Measurements from ENCODE around the gene SETD1A. TPM values are rescaled to one million over a fixed set of nuclear protein-coding genes. Genes with fewer than 3 reads are reported as not detected.

Gene SETD1A
- total RNA-seq, 1 donor from 2014 or later, result 3.2 TPM

- Histone ChIP-seq H3K4me2 (peak within 1 kb of the TSS; percentile 75), H3K36me3 (no peaks in the 10 kb centered on the region), H3K4me1 (no peaks in the 10 kb centered on the region), H3K27me3 (no peaks in the 10 kb centered on the region), H3K9me3 (ENCODE audit: low read depth) (no peaks in the 10 kb centered on the region), H3K4me3 (peak within 1 kb of the TSS; percentile 33), H3K79me2 (ENCODE audit: low read depth) (no peaks in the 10 kb centered on the region), H3K27ac (no peak within 1 kb of the TSS), H3K9ac (no peak within 1 kb of the TSS), H3F3A (ENCODE audit: low read depth) (peaks cover 10% of the 10 kb centered on the region), H2AFZ (replicated peaks) (no peak within 1 kb of the TSS), H4K20me1 (ENCODE audit: low read depth) (peaks cover 4% of the 10 kb centered on the region)
- peak within 1 kb of the TSS; percentile 35 for H3K4me3 Mint-ChIP-seq
- TF ChIP-seq EZH2 (IDR thresholded peaks at IDR 0.05) (no peak), EZH2phosphoT487 (IDR thresholded peaks at IDR 0.05) (no peak), CTCF (IDR thresholded peaks at IDR 0.05) (peak; percentile 85)
- no peaks in the 10 kb centered on the region for H3K4me1 Mint-ChIP-seq
- H3K9me3 Mint-ChIP-seq, result no peaks in the 10 kb centered on the region
- peaks cover 10% of the 10 kb centered on the region for H3K36me3 Mint-ChIP-seq
- peak; percentile 90 for DNase-seq (ENCODE audit: low spot score)
- H3K27ac Mint-ChIP-seq, result peak within 1 kb of the TSS; percentile 63
- peaks cover 11% of the 10 kb centered on the region for H3K27me3 Mint-ChIP-seq (ENCODE audit: insufficient read depth, low read depth)
Measured at GRCh38 chr16:30984669-30985400, 27.3 kb downstream of the SETD1A start, which contains the start of gene HSD3B7. Gene HSD3B7, plus strand, starts transcription at chr16:30985207. Its CDS starts 452 bp downstream, at chr16:30985659.

- peak overlapping the region; percentile 63 for H3K27ac Mint-ChIP-seq
- H3K4me1 Mint-ChIP-seq, result no peaks in the 10 kb centered on the region
- Histone ChIP-seq H3K4me1 (no peaks in the 10 kb centered on the region), H3K4me3 (peak overlapping the region; percentile 33), H3K36me3 (no peaks in the 10 kb centered on the region), H4K20me1 (ENCODE audit: low read depth) (peaks cover 4% of the 10 kb centered on the region), H3F3A (ENCODE audit: low read depth) (peaks cover 10% of the 10 kb centered on the region), H2AFZ (replicated peaks) (no peak overlapping the region), H3K4me2 (peak overlapping the region; percentile 75), H3K79me2 (ENCODE audit: low read depth) (no peaks in the 10 kb centered on the region), H3K9ac (no peak overlapping the region), H3K27ac (no peak overlapping the region), H3K27me3 (no peaks in the 10 kb centered on the region), H3K9me3 (ENCODE audit: low read depth) (no peaks in the 10 kb centered on the region)
- H3K9me3 Mint-ChIP-seq, result no peaks in the 10 kb centered on the region
- peaks cover 10% of the 10 kb centered on the region for H3K36me3 Mint-ChIP-seq
- H3K4me3 Mint-ChIP-seq, result peak overlapping the region; percentile 33
- DNase-seq (ENCODE audit: low spot score), result peak; percentile 62
- TF ChIP-seq EZH2 (IDR thresholded peaks at IDR 0.05) (no peak), EZH2phosphoT487 (IDR thresholded peaks at IDR 0.05) (no peak), CTCF (IDR thresholded peaks at IDR 0.05) (no peak)
- H3K27me3 Mint-ChIP-seq (ENCODE audit: insufficient read depth, low read depth), result peaks cover 11% of the 10 kb centered on the region
Measured at GRCh38 chr16:30985401-30986128, 28.0 kb downstream of the SETD1A start.

DNA sequence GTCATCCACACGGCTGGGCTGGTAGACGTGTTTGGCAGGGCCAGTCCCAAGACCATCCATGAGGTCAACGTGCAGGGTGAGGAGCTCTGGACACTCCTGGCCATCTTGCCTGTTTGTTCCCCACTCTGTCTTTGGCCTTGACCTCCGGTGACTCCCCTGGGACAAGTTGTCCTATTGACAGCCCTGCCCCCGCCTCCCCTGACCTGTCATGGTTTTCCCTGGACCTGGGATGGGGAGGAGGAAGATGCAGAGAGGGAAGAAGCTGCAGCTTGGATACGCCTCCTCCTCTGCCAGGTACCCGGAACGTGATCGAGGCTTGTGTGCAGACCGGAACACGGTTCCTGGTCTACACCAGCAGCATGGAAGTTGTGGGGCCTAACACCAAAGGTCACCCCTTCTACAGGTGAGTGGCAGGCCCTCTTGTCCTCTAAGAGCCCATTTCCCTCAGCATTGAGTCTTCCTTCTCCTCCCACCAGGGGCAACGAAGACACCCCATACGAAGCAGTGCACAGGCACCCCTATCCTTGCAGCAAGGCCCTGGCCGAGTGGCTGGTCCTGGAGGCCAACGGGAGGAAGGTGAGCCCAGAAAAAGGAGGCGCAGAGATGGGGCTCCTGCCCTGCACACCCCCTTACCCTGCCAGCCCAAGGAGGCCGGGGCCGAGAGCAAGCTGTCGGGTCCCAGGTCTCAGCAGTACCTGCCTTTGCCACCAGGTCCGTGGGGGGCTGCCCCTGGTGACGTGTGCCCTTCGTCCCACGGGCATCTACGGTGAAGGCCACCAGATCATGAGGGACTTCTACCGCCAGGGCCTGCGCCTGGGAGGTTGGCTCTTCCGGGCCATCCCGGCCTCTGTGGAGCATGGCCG lies 28.8 kb downstream of the SETD1A start:
- Histone ChIP-seq H3K4me1 (no peaks in the 10 kb centered on the region), H3K27me3 (no peaks in the 10 kb centered on the region), H3K4me3 (no peak overlapping the region), H3K9me3 (ENCODE audit: low read depth) (no peaks in the 10 kb centered on the region), H4K20me1 (ENCODE audit: low read depth) (peaks cover 4% of the 10 kb centered on the region), H3K27ac (no peak overlapping the region), H3F3A (ENCODE audit: low read depth) (peaks cover 10% of the 10 kb centered on the region), H3K4me2 (no peak overlapping the region), H3K9ac (no peak overlapping the region), H3K79me2 (ENCODE audit: low read depth) (no peaks in the 10 kb centered on the region), H2AFZ (replicated peaks) (no peak overlapping the region), H3K36me3 (no peaks in the 10 kb centered on the region)
- TF ChIP-seq CTCF (IDR thresholded peaks at IDR 0.05) (no peak), EZH2phosphoT487 (IDR thresholded peaks at IDR 0.05) (no peak), EZH2 (IDR thresholded peaks at IDR 0.05) (no peak)
- Mint-ChIP-seq H3K4me3 (peak overlapping the region; percentile 50), H3K27me3 (ENCODE audit: insufficient read depth, low read depth) (peaks cover 11% of the 10 kb centered on the region), H3K9me3 (no peaks in the 10 kb centered on the region), H3K27ac (peak overlapping the region; percentile 49), H3K36me3 (peaks cover 6% of the 10 kb centered on the region), H3K4me1 (no peaks in the 10 kb centered on the region)
- DNase-seq (ENCODE audit: low spot score), result no peak
